Neural progenitor cell (in vitro differentiated cells): Measurements from ENCODE around the gene CRACR2A.

Experiments used
- CTCF ChIP-seq: fragments of 200-600 bp; sonication (generic); IDR thresholded peaks from 2 replicates; pipeline ENCODE4 v1.5.1; 2017; ENCODE audit warnings: antibody characterized with exemption, mild to moderate bottlenecking
- EZH2 ChIP-seq: fragments of 200-600 bp; sonication (generic); IDR thresholded peaks from 2 replicates; pipeline ENCODE4 v1.6.1; 2017; ENCODE audit warnings: antibody characterized with exemption, mild to moderate bottlenecking, moderate library complexity
- EZH2phosphoT487 ChIP-seq: fragments of 200-600 bp; sonication (generic); IDR thresholded peaks from 2 replicates; pipeline ENCODE4 v1.6.1; 2017; ENCODE audit warnings: antibody characterized with exemption

- TF ChIP-seq CTCF (no peak), EZH2 (no peak), EZH2phosphoT487 (no peak)
These were observed 152.0 kb downstream of the CRACR2A start for GRCh38 chr12:3600951-3601350.
